HepG2 (cell line): ENCODE measurements around the gene LMAN1L. TPM values are rescaled to one million over a fixed set of nuclear protein-coding genes. Genes with fewer than 3 reads are reported as not detected.

Source experiments
- FOXK2 ChIP-seq: fragments of 450-650 bp; IDR thresholded peaks from 2 replicates; pipeline ENCODE4 v1.6.1; 2016
- FOXP1 ChIP-seq, 2 experiments: fragments of 450-650 bp in 1 of 2; IDR thresholded peaks; 2 replicates each; pipeline ENCODE4 v1.6.1; 2017 to 2018; ENCODE audit warnings: antibody characterized with exemption in 1 of 2
- IKZF4 ChIP-seq: sonication (generic); formaldehyde crosslinking; IDR thresholded peaks from 2 replicates; pipeline ENCODE4 v1.5.1; 2020; ENCODE audit warnings: borderline replicate concordance, mild to moderate bottlenecking, low read depth, missing genetic modification reagents; ENCODE audit errors: not compliant biosample characterization
- PRDM10 ChIP-seq: sonication (generic); formaldehyde crosslinking; IDR thresholded peaks from 2 replicates; pipeline ENCODE4 v1.4.0; 2020; ENCODE audit warnings: low read depth, missing genetic modification reagents
- SIN3B ChIP-seq: fragments of 150-350 bp; IDR thresholded peaks from 2 replicates; pipeline ENCODE4 v1.6.1; 2014; ENCODE audit warnings: low read length
- TCF7L2 ChIP-seq: IDR thresholded peaks from 2 replicates; pipeline ENCODE4 v1.6.1; 2011; ENCODE audit warnings: mild to moderate bottlenecking, low read depth, low read length, moderate library complexity
- ZBTB26 ChIP-seq: IDR thresholded peaks from 2 replicates; pipeline ENCODE4 v1.6.1; 2016; ENCODE audit warnings: missing compliant biosample characterization, missing genetic modification reagents, borderline replicate concordance
- ZBTB4 ChIP-seq: sonication (generic); formaldehyde crosslinking; IDR thresholded peaks from 2 replicates; pipeline ENCODE4 v1.4.0; 2020; ENCODE audit warnings: missing genetic modification reagents, mild to moderate bottlenecking, borderline replicate concordance
- ZBTB44 ChIP-seq: sonication (generic); formaldehyde crosslinking; IDR thresholded peaks from 2 replicates; pipeline ENCODE4 v1.4.0; 2020; ENCODE audit warnings: missing genetic modification reagents
- ZFP82 ChIP-seq: sonication (generic); formaldehyde crosslinking; IDR thresholded peaks from 2 replicates; pipeline ENCODE4 v1.5.1; 2020; ENCODE audit warnings: mild to moderate bottlenecking, missing genetic modification reagents, borderline replicate concordance
- ZNF263 ChIP-seq: sonication (generic); formaldehyde crosslinking; IDR thresholded peaks from 2 replicates; pipeline ENCODE4 v1.4.0; 2020; ENCODE audit warnings: missing genetic modification reagents
- ZNF331 ChIP-seq: sonication (generic); formaldehyde crosslinking; IDR thresholded peaks from 2 replicates; pipeline ENCODE4 v1.4.0; 2020; ENCODE audit warnings: missing genetic modification reagents
- ZNF383 ChIP-seq: sonication (generic); formaldehyde crosslinking; IDR thresholded peaks from 2 replicates; pipeline ENCODE4 v1.4.0; 2020; ENCODE audit warnings: missing genetic modification reagents, mild to moderate bottlenecking, borderline replicate concordance
- ZNF460 ChIP-seq: sonication (generic); formaldehyde crosslinking; IDR thresholded peaks from 2 replicates; pipeline ENCODE4 v1.5.1; 2020; ENCODE audit warnings: missing genetic modification reagents, mild to moderate bottlenecking, borderline replicate concordance
- ZNF577 ChIP-seq: sonication (generic); formaldehyde crosslinking; IDR thresholded peaks from 2 replicates; pipeline ENCODE4 v1.4.0; 2020; ENCODE audit warnings: mild to moderate bottlenecking, low read depth, missing genetic modification reagents, borderline replicate concordance
- ZNF761 ChIP-seq: sonication (generic); formaldehyde crosslinking; conservative IDR thresholded peaks from 2 replicates; pipeline ENCODE4 v1.4.0; 2020; ENCODE audit warnings: mild to moderate bottlenecking, missing genetic modification reagents
- ZUFSP ChIP-seq: sonication (generic); formaldehyde crosslinking; IDR thresholded peaks from 2 replicates; pipeline ENCODE4 v1.9.0; 2021; ENCODE audit warnings: missing genetic modification reagents, mild to moderate bottlenecking, borderline replicate concordance
- polyA plus RNA-seq, 8 experiments: library from polyadenylated mRNA; depleted of rRNA in 3 of 8; stranded (reverse) in 7 of 8; unstranded in 1 of 8; fragments of >200 nt; fragmentation: Illumina TruSeq in 4 of 8; extraction: Trizol in 4 of 8; gene quantifications; 2 replicates each; pipeline versions ENCODE4 v1.2.1 to v1.2.3, GENCODE V29; 2011 to 2016; ENCODE audit warnings: low read depth in 4 of 8, missing spikeins in 1 of 8, mixed read lengths in 1 of 8; ENCODE audit not compliant: insufficient read depth in 1 of 8
- total RNA-seq, 5 experiments: library from RNA; depleted of rRNA; stranded (reverse); fragments of >200 nt; fragmentation: Illumina TruSeq; extraction: Trizol; gene quantifications; 2 replicates each; pipeline ENCODE4 v1.2.3, GENCODE V29; 2016; ENCODE audit warnings: low read depth in 1 of 5

Gene LMAN1L
- total and polyA plus RNA-seq, 2 of the 13 experiments (the other 11 are each of a cell fraction or from before 2014, with no cell fraction given), result not detected

- TF ChIP-seq ZUFSP (CRISPR knock-in tag) (no peak), FOXP1 (IDR thresholded peaks at IDR 0.05) (no peak), FOXP1 (CRISPR knock-in tag; IDR thresholded peaks at IDR 0.05) (no peak), ZNF460 (CRISPR knock-in tag) (no peak), PRDM10 (CRISPR knock-in tag) (no peak), TCF7L2 (no peak), ZNF263 (CRISPR knock-in tag) (peak; percentile 57; the same call in 1 of the 2 replicates), IKZF4 (CRISPR knock-in tag) (no peak), ZNF383 (CRISPR knock-in tag) (no peak), FOXK2 (no peak), ZNF331 (peak; percentile 6; the same call in 1 of the 2 replicates), ZNF761 (CRISPR knock-in tag) (no peak; the same call in 1 of the 2 replicates), ZBTB4 (no peak), ZFP82 (no peak), ZBTB26 (CRISPR knock-in tag) (no peak), ZNF577 (CRISPR knock-in tag) (no peak), ZBTB44 (CRISPR knock-in tag) (no peak), SIN3B (no peak)
Observed at GRCh38 chr15:74873756-74874424, 61.3 kb downstream of the LMAN1L start (continued).
